ENCODE measurements around the gene LRRC3B. TPM values are rescaled to one million over a fixed set of nuclear protein-coding genes. Genes with fewer than 3 reads are reported as not detected.

The LRRC3B gene
- total RNA-seq, 2 experiments from 2014 or later, result not detected

DNA sequence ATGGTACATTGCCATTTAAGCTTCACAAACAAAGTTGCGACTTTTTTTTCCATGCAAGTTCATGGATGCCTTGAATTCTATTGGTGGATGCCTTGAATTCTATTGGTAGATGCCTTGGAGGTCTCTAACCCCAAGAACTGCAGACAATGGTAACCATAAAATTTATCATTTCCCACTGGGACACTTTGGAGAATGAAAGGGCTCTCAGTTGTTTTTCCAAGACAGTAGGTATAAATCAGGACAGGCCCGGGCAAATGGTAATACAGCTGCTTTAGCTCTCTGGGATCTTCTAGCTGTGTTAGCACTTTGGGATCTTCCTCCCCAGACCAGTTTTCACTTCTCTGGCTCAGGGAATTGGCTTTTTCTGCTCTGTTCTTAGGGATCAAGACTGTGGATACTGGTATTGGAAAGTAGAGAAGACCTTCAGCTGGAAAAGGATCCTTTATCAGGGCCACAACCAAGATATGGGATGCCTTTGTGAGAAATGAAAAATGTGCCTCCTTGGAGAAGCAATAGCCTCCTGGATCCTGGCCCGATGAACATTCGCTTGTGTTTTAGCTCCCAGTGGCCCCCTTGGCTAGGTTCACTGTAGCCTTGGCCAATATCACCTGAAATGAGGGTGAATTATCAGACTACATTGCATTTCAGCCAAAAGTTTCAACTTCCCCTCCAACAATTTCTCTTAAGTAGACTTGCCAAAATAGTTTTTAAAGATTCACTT, 8.3 kb downstream of the LRRC3B start:
- CTCF ChIA-PET, result no interaction called here
- POLR2A ChIA-PET, result no interaction called here

DNA sequence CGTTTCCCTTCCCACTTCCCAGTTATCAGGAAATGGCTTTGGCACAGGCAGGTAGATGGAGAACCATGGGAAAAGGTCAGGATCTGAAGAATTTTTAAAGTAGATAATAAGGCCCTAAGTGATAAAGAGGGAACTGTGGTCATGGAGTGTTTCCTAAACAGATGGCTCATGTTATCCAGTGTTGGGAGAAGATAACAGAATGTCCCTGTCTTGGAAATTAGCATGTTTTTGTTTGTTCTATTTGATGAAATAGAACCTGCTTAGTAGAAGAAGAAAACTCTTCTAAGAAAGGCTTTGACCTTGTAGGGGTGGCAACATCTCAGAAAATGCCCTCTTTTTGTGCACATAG, 8.8 kb downstream of the LRRC3B start:
- ChIA-PET POLR2A (no interaction called here), CTCF (no interaction called here)

DNA sequence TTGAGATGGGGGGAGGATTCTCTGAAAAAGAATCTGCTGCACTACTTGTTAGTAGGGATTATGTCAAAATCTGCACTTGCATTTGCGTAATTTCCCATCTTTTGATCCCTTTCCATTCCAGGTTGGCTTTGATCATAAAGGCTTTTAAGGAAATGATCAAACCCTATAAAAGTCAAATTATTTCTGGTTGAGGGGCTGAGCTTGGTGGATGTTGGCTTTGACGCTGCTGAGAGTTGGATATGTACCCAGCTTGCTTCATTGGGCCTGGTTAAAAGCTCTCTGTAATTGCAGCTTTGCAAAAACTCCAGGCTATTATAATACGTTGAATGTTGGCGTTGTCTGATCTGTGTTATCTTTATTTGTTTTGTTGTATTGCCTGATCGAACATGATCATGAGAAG, 12.0 kb downstream of the LRRC3B start:
- ChIA-PET CTCF (no interaction called here), POLR2A (no interaction called here)

DNA sequence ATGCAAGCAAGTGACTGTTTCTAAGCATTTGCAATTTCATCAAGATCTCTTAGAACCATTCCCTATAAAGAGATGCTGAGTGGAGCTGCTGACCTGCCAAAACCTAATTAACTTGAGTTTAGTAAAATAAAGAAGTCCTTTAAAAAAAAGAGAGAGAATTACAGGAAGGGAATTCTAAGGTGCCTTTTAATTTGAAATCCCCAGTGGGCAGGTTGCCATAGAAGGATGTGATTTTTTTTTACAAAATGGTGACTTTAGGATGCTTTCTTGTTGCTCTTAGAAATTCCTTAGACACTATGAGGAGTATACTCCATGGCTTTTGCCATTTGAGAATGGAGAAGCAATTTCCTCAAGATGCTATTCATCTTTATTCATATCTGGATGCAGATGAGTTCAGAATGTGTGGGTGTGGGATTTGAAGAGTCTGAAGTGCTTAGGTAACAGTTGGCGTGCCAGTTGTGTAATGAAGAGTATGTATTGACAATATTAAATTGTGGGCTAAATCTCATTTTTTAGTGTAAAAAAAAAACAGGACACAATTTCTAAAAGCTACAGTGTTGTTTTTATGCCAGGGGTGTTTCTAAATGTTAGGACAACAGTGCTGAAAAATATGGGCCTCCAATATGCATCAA, 13.6 kb downstream of the LRRC3B start:
- ChIA-PET CTCF (no interaction called here), POLR2A (no interaction called here)

GRCh38 chr3:26637698-26638097, 15.1 kb downstream of the LRRC3B start:
- CTCF ChIA-PET, result no interaction called here

GRCh38 chr3:26638113-26638512, 15.5 kb downstream of the LRRC3B start:
- POLR2A ChIA-PET, result no interaction called here
- CTCF ChIA-PET, result no interaction called here

More at GRCh38 chr3:26637698-26638097, 15.1 kb downstream of the LRRC3B start:
- POLR2A ChIA-PET, result no interaction called here

DNA sequence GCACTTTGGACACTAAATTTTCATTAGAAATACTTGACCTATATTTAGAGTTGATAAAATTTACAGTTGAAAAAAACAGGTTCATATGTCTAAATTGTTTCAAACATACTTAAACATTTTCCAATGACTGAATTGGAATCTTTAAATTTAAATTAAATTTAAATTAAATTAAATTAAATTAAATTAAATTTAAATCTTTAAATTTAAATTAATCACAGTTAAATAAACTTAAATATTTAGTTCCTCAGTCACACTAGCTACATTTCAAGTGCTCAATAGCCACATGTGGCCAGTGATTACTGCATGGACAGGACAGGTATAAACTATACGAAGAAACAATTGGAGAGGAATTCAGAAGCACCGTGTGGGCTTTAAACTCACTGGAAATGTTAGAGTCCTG, 16.8 kb downstream of the LRRC3B start:
- POLR2A ChIA-PET, result no interaction called here
- CTCF ChIA-PET, result no interaction called here

GRCh38 chr3:26647078-26647477, 24.5 kb downstream of the LRRC3B start:
- ChIA-PET POLR2A (no interaction called here), CTCF (no interaction called here)

GRCh38 chr3:26648461-26648860, 25.9 kb downstream of the LRRC3B start:
- CTCF ChIA-PET, result no interaction called here
- POLR2A ChIA-PET, result no interaction called here

DNA sequence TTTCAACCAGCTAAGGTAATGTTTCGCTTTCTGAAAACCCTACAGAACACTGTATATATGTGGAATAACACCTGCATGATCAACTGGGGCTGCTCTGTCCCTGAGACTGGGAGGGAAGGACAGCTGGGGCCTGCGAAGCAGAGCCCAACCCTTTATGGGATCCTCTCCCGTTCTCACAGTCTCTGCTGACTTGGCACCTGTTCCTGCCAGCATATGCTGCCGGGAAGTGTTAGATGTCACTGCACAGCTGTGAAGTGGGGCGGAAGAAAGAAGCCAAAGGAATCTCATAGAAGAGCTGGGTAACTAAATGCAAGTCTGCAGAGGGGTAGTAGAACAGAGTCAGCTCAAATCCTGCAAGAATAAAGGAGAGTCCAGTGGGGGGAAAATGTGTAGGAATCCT, 29.6 kb downstream of the LRRC3B start:
- CTCF ChIA-PET, result no interaction called here
- POLR2A ChIA-PET, result no interaction called here

- ChIA-PET POLR2A (no interaction called here), CTCF (no interaction called here)
Observed at GRCh38 chr3:26653811-26654425, 31.3 kb downstream of the LRRC3B start.

DNA sequence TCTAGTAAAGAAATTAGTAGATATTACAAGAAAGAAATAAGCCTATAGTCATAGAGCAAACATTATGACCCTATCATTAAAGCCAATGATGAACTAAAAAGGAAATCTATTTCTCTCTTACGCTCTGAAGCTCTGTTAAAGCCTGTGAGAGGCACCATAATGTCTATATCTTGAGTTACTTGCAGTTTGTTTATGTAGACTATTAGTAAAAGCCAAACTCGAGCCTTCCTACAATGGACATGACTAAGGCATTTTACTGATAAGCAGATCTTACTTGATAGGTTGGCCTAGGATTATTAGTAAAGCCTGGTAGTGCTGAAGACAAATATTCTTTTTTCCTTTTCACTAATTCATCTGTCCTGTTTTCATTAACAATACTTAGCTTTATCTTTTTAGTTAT, 32.7 kb downstream of the LRRC3B start:
- CTCF ChIA-PET, result no interaction called here
- POLR2A ChIA-PET, result no interaction called here

- POLR2A ChIA-PET, result no interaction called here
- CTCF ChIA-PET, result no interaction called here
Observed at GRCh38 chr3:26657348-26657976, 34.9 kb downstream of the LRRC3B start.

GRCh38 chr3:26668171-26668570, 45.6 kb downstream of the LRRC3B start:
- ChIA-PET POLR2A (no interaction called here), CTCF (interaction anchor here (0.6 kb wide), 1 partner anchor 841 kb away, joined by 3 read pairs; no protein-coding TSS in a partner anchor)

- ChIA-PET POLR2A (no interaction called here), CTCF (interaction anchor here (0.6 kb wide), 1 partner anchor 842 kb away, joined by 3 read pairs; no protein-coding TSS in a partner anchor)
Observed at GRCh38 chr3:26668696-26669095, 46.1 kb downstream of the LRRC3B start.

DNA sequence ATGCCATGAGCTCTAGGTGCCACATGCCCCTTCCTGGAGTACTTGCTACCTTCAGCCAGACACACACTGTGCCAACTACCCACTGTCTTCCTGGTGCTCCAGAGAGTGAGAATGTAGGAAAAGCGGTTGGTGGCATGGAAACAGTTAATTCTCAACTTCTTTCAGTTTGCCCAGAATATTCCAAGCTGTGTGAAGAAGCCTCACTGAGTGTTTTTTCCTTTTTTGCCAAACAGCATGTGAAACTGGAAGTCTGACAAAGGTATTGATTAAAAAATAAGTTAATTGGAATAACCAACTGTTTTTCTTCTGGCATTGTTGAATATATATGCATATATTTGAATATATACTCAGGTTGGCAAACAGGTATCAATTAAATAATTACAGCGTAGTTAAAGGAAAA, 52.8 kb downstream of the LRRC3B start:
- ChIA-PET CTCF (no interaction called here), POLR2A (no interaction called here)

DNA sequence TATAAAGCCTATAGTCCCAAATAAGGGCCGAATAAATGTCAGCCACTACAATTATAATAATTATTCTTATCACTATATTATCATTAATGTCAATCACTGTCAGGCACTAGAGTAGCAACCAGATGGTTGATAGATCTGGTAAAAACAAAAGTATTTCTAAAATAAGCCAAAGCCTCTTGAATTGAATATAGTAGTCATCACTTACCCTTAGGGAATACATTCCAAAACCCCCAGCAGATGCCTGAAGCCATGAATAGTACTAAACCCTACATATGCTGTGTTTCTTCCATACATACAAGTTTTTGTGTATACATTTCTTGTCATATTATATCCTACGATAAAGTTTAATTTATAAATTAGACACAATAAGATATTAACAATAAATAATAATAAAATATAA, 59.1 kb downstream of the LRRC3B start:
- POLR2A ChIA-PET, result no interaction called here
- CTCF ChIA-PET, result no interaction called here

DNA sequence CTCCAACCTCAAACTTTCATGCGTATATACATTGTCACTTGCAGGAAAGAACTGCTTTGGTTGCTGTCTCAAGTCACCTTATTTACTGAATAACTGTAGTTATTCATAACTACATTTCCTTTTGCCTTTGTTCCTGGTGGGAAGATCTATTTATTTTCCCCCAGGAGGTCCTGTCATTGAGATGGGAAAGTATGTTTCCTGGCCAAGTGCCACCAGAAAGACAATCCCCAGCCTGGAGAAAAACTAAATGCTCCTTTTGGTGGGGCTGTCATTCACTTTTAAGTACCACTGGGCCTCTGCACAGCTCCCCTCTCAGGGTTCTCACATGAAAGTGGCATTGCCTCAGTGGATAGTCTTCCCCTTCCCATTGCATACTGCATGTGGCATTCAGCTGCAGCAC, 59.8 kb downstream of the LRRC3B start:
- CTCF ChIA-PET, result no interaction called here
- POLR2A ChIA-PET, result no interaction called here

DNA sequence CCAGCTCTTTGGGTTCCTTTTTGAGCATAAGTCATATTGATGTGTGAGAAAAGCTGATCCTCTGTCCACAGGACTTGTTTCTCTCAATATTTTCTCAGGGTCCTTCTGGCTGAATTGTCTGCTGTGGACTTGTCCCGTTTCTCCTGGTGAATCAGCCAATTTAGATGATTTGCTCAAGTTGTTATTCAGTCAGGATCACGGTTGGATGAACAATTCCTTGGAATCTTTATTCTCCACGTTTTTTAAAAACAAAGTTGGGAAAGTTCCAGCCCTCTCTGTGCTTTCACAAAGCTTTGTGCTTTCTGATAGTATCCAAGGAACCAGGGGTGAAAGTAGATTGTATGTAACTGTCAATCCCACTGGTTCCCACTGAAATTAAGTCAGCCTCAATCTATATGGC, 61.3 kb downstream of the LRRC3B start:
- ChIA-PET POLR2A (no interaction called here), CTCF (no interaction called here)

DNA sequence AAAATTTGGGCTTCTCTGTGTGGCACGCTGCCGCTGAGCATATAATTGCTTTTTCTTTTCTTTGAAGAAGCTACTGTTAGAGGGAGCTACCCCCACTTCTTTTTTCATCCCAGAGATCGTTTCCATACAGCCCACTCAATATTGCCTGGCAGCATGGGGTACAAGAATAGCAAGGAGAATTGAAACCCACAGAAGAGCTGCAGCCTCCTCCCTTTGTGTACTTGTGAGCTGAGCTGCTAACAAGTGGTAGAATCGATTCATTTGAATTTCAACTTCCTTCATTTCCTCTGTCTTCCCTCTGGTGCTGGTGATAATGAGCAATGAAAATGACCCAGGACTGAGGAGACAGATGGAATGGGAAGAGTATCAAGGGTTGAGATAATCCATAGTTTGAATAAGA, 64.9 kb downstream of the LRRC3B start:
- ChIA-PET CTCF (no interaction called here), POLR2A (no interaction called here)

GRCh38 chr3:26699553-26699952, 77.0 kb downstream of the LRRC3B start:
- ChIA-PET POLR2A (no interaction called here), CTCF (no interaction called here)
